Stomach (tissue), 9 donors: ENCODE data around the gene NBEAL2. TPM values are rescaled to one million over a fixed set of nuclear protein-coding genes. Genes with fewer than 3 reads are reported as not detected.

Source experiments
- DNase-seq, 2 donors: peaks; one replicate each; pipeline versions ENCODE4 v3.0.0 to v3.0.0-alpha.2; 2013 to 2019
- H3K27ac ChIP-seq, 5 donors: fragments of 200-600 bp in 4 of 5; sonication (generic) in 4 of 5; one replicate each; pipeline ENCODE4 v1.5.1; 2013 to 2019; ENCODE audit warnings: mild to moderate bottlenecking in 1 of 5, moderate library complexity in 1 of 5
- H3K27me3 ChIP-seq, 3 donors: fragments of 200-600 bp; sonication (generic); one replicate each; pipeline ENCODE4 v1.5.1; 2017 to 2019; ENCODE audit warnings: mixed run types in 1 of 3
- H3K36me3 ChIP-seq, 4 donors: fragments of 200-600 bp; sonication (generic); 1 replicate in 3 of 4; 2 replicates in 1 of 4; pipeline ENCODE4 v1.5.1; 2016 to 2019
- H3K4me1 ChIP-seq, 4 donors: fragments of 200-600 bp; sonication (generic); one replicate each; pipeline ENCODE4 v1.5.1; 2016 to 2019
- H3K4me3 ChIP-seq, 4 donors: fragments of 200-600 bp; sonication (generic) in 3 of 4; one replicate each; pipeline ENCODE4 v1.5.1; 2016 to 2019; ENCODE audit warnings: mild to moderate bottlenecking in 1 of 4
- H3K9me3 ChIP-seq, 4 donors: fragments of 200-600 bp; sonication (generic); one replicate each; pipeline ENCODE4 v1.5.1; 2016 to 2019
- CTCF ChIP-seq, 7 experiments: fragments of 450-650 bp in 4 of 7; fragments of 200-600 bp in 3 of 7; sonication (generic) in 3 of 7; IDR thresholded peaks; one replicate each; pipeline ENCODE4 v1.5.1; 2016 to 2019; ENCODE audit warnings: antibody characterized with exemption in 7 of 7, control low read depth in 2 of 7, mild to moderate bottlenecking in 1 of 7
- EP300 ChIP-seq: sonication (generic); formaldehyde crosslinking; IDR thresholded peaks from one replicate; pipeline ENCODE4 v1.6.1; 2017; ENCODE audit warnings: antibody characterized with exemption
- POLR2A ChIP-seq, 4 donors: fragments of 450-650 bp; IDR thresholded peaks; one replicate each; pipeline ENCODE4 v1.6.1; 2016; ENCODE audit warnings: antibody characterized with exemption in 4 of 4, control low read depth in 2 of 4, mild to moderate bottlenecking in 1 of 4, moderate library complexity in 1 of 4
- POLR2AphosphoS5 ChIP-seq, 3 donors: sonication (generic); formaldehyde crosslinking; IDR thresholded peaks; one replicate each; pipeline ENCODE4 v1.6.1; 2016; ENCODE audit warnings: antibody characterized with exemption in 3 of 3
- WGBS, 5 donors: extraction: QIAGEN DNeasy Blood & Tissue Kit in 3 of 5; methylation state at CpG; one replicate each; pipeline versions ENCODE4 v1.1.5 to v1.1.7; 2013 to 2018; 5-methylcytosine and 5-hydroxymethylcytosine counted together
- intact Hi-C: fragments of 100-400 bp; cut with DNase I; formaldehyde crosslinking; loops from one replicate; pipeline ENCODE4 v1.15.1; 2023; ENCODE audit warnings: low total_unique reads
- polyA plus RNA-seq, 3 donors: library from polyadenylated mRNA; stranded (reverse); fragments of 200-250 nt; gene quantifications; one replicate each; pipeline ENCODE4 v1.2.3, GENCODE V29; 2013
- total RNA-seq, 5 donors: library from RNA; depleted of rRNA; stranded (reverse); fragments of >200 nt; gene quantifications; one replicate each; pipeline versions ENCODE4 v1.1.0 to v1.2.3, GENCODE V29; 2014 to 2016
- donor health status: healthy with polysubstance abuse.
- donor health status: Bipolar disorder and iron deficiency.
- donor health status: healthy.

Gene NBEAL2
- total and polyA plus RNA-seq, 8 donors, result 35.0 to 653 (median 214) TPM

GRCh38 chr3:46999516-47000197 is 20.2 kb downstream of the NBEAL2 start:
- intact Hi-C loops, result loop anchor here (5.0 kb wide), 1 partner anchor 77 kb away; no protein-coding TSS in a partner anchor
- no peak for DNase-seq
- H3K4me1 ChIP-seq, result peaks cover 0 to 9% (median 8%) of the 10 kb centered on the region in 4 donors
- 91 to 96% (median 94%) methylated on average over 14 of the region's 14 CpGs for WGBS, 5 donors
- H3K27me3 ChIP-seq, result no peaks in the 10 kb centered on the region
- no peaks in the 10 kb centered on the region for H3K9me3 ChIP-seq
- H3K27ac ChIP-seq, result peak overlapping the region in 1 of 5 donors; percentile 30
- TF ChIP-seq POLR2AphosphoS5 (IDR thresholded peaks at IDR 0.05), result no peak
- TF ChIP-seq EP300, result no peak
- TF ChIP-seq CTCF (IDR thresholded peaks at IDR 0.05), result no peak
- TF ChIP-seq POLR2A (IDR thresholded peaks at IDR 0.05), result no peak
- H3K36me3 ChIP-seq, result peaks cover 70 to 100% (median 91%) of the 10 kb centered on the region in 4 donors
- no peak overlapping the region for H3K4me3 ChIP-seq

- H3K27ac ChIP-seq, result peak overlapping the region in 1 of 5 donors; percentile 2
- TF ChIP-seq CTCF (IDR thresholded peaks at IDR 0.05) (no peak), EP300 (no peak), POLR2A (IDR thresholded peaks at IDR 0.05) (no peak), POLR2AphosphoS5 (IDR thresholded peaks at IDR 0.05) (no peak)
- no peaks in the 10 kb centered on the region for H3K9me3 ChIP-seq
- H3K27me3 ChIP-seq, result no peaks in the 10 kb centered on the region
- 90 to 98% (median 98%) methylated on average over 7 to 10 of the region's 10 CpGs for WGBS, 5 donors
- peaks cover 73 to 100% (median 91%) of the 10 kb centered on the region in 4 donors for H3K36me3 ChIP-seq
- H3K4me3 ChIP-seq, result no peak overlapping the region
- no peak for DNase-seq
- intact Hi-C loops, result no loop called here
- peaks cover 0 to 9% (median 8%) of the 10 kb centered on the region in 4 donors for H3K4me1 ChIP-seq
Observed at GRCh38 chr3:47000198-47000815, 20.8 kb downstream of the NBEAL2 start.

GRCh38 chr3:47000922-47001730 is 21.7 kb downstream of the NBEAL2 start:
- 86 to 95% (median 87%) methylated on average over 20 to 25 of the region's 25 CpGs for WGBS, 5 donors
- peaks cover 71 to 100% (median 91%) of the 10 kb centered on the region in 4 donors for H3K36me3 ChIP-seq
- intact Hi-C loops, result no loop called here

More at GRCh38 chr3:47000922-47001730, 21.7 kb downstream of the NBEAL2 start:
- Histone ChIP-seq H3K4me1 (peaks cover 0 to 9% (median 7%) of the 10 kb centered on the region in 4 donors), H3K9me3 (no peaks in the 10 kb centered on the region), H3K27me3 (no peaks in the 10 kb centered on the region), H3K4me3 (no peak overlapping the region), H3K27ac (no peak overlapping the region)
- no peak for DNase-seq
- TF ChIP-seq POLR2A (IDR thresholded peaks at IDR 0.05) (no peak), CTCF (IDR thresholded peaks at IDR 0.05) (no peak), EP300 (no peak), POLR2AphosphoS5 (IDR thresholded peaks at IDR 0.05) (no peak)
